ENCODE data around the gene CCL23.
"Not testable (repeated sequence)": the region's sequence is repeated elsewhere in the genome, so short reads cannot be mapped to it uniquely, and the experiment has no call there.

Gene CCL23

GRCh38 chr17:36017799-36018198 lies at the start of gene CCL23:
CCL23 (minus strand) TSS chr17:36017972; CDS start chr17:36017897, 75 bp downstream.
- FAIRE-seq = no peak
- no peak for DNase-seq (ENCODE audit: insufficient read length, low spot score)

GRCh38 chr17:36066365-36066985 lies 48.7 kb upstream of the CCL23 start:
- no peak for FAIRE-seq
- no peak for DNase-seq (ENCODE audit: insufficient read length, low spot score)

- DNase-seq (ENCODE audit: insufficient read length, low spot score) (no peak), FAIRE-seq (no peak)
Observed at GRCh38 chr17:36063786-36064541, 46.2 kb upstream of the CCL23 start, which contains the start of gene CCL18. CCL18 (plus strand) TSS chr17:36064272; CDS start chr17:36064343, 71 bp downstream.

GRCh38 chr17:36060816-36061215 lies 43.0 kb upstream of the CCL23 start:
- no peak for DNase-seq (ENCODE audit: insufficient read length, low spot score)
- FAIRE-seq = no peak

- FAIRE-seq (no peak), DNase-seq (ENCODE audit: insufficient read length, low spot score) (no peak)
Observed at GRCh38 chr17:36059406-36059805, 41.6 kb upstream of the CCL23 start.

GRCh38 chr17:36057911-36058310 lies 40.1 kb upstream of the CCL23 start:
- FAIRE-seq = no peak
- no peak for DNase-seq (ENCODE audit: insufficient read length, low spot score)

- FAIRE-seq = no peak
Observed at GRCh38 chr17:36055921-36056520, 38.2 kb upstream of the CCL23 start.

GRCh38 chr17:36055171-36055570 lies 37.4 kb upstream of the CCL23 start:
- no peak for FAIRE-seq
- DNase-seq (ENCODE audit: insufficient read length, low spot score) = no peak

More at GRCh38 chr17:36055921-36056520, 38.2 kb upstream of the CCL23 start:
- no peak for DNase-seq (ENCODE audit: insufficient read length, low spot score)

GRCh38 chr17:36049643-36050042 lies 31.9 kb upstream of the CCL23 start:
- DNase-seq (ENCODE audit: insufficient read length, low spot score) (no peak), FAIRE-seq (no peak)

GRCh38 chr17:36048066-36048465 lies 30.3 kb upstream of the CCL23 start:
- DNase-seq (ENCODE audit: insufficient read length, low spot score) = no peak
- FAIRE-seq = no peak

GRCh38 chr17:36036235-36036634 lies 18.5 kb upstream of the CCL23 start:
- DNase-seq (ENCODE audit: insufficient read length, low spot score) = no peak
- no peak for FAIRE-seq

- DNase-seq (ENCODE audit: insufficient read length, low spot score) (no peak), FAIRE-seq (no peak)
Observed at GRCh38 chr17:36034127-36034526, 16.4 kb upstream of the CCL23 start.

GRCh38 chr17:36030956-36031355 lies 13.2 kb upstream of the CCL23 start:
- DNase-seq (ENCODE audit: insufficient read length, low spot score) (no peak), FAIRE-seq (no peak)

- no peak for DNase-seq (ENCODE audit: insufficient read length, low spot score)
- no peak for FAIRE-seq
Observed at GRCh38 chr17:36027761-36028160, 10.0 kb upstream of the CCL23 start.

GRCh38 chr17:36024106-36024869 lies 6.5 kb upstream of the CCL23 start:
- FAIRE-seq = no peak
- DNase-seq (ENCODE audit: insufficient read length, low spot score) = no peak

- FAIRE-seq = no peak
- no peak for DNase-seq (ENCODE audit: insufficient read length, low spot score)
Observed at GRCh38 chr17:36019423-36019822, 1.7 kb upstream of the CCL23 start.

- DNase-seq (ENCODE audit: insufficient read length, low spot score) (no peak), FAIRE-seq (no peak)
Observed at GRCh38 chr17:36016555-36016954, 1.2 kb downstream of the CCL23 start.

- DNase-seq (ENCODE audit: insufficient read length, low spot score); FAIRE-seq: not testable (repeated sequence)
Observed at GRCh38 chr17:36015895-36016294, 1.9 kb downstream of the CCL23 start.

GRCh38 chr17:36014946-36015345 lies 2.8 kb downstream of the CCL23 start:
- DNase-seq (ENCODE audit: insufficient read length, low spot score) (no peak), FAIRE-seq (no peak)

GRCh38 chr17:36011201-36011600 lies 6.6 kb downstream of the CCL23 start:
- FAIRE-seq (no peak), DNase-seq (ENCODE audit: insufficient read length, low spot score) (no peak)

All from HTR-8/SVneo (cell line).